HG03045 (cell line): ENCODE results near the gene KMT5B.

Experiments used
- ATAC-seq: cut with Tn5 transposase; IDR thresholded peaks from one replicate; pipeline ENCODE4 v1.9.1; 2021; ENCODE audit warnings: mild to moderate bottlenecking, moderate library complexity; ENCODE audit not compliant: unreplicated experiment

The KMT5B gene

GRCh38 chr11:68121067-68121899 lies 91.8 kb downstream of the KMT5B start, which contains the start of gene CHKA:
CHKA (minus strand) TSS chr11:68121388; CDS start chr11:68121177, 211 bp downstream.
- peak; percentile 87 for ATAC-seq

GRCh38 chr11:68120273-68121066 lies 92.6 kb downstream of the KMT5B start:
- peak; percentile 29 for ATAC-seq

- ATAC-seq: no peak
These were observed 94.2 kb downstream of the KMT5B start for GRCh38 chr11:68118706-68119448.

DNA sequence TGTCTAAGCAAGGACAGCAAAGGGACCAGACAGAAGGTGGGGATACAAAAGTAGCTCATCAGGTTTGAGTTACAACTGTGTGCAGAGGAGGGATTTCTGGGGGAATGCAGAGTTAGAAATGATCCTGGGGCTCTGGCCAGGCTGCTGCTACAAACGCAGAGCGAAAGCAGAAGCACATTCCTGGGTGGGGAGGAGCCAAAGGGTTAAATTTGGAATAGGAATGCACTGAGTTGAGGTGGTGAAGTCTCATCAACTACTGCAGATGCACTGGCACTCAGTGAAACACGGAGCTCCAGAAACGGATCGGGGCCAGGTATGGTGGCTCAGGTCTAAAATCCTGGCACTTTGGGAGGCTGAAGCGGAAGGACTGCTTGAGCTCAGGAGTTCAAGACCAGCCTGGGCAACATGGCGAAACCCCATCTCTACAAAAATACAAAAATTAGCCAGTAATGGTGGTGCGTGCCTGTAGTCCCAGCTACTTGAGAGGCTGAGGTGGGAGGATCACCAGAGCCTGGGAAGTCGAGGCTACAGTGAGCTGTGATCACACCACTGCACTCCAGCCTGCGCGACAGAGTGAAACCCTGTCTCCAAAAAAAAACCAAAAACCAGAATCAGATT lies 95.1 kb downstream of the KMT5B start:
- no peak for ATAC-seq

DNA sequence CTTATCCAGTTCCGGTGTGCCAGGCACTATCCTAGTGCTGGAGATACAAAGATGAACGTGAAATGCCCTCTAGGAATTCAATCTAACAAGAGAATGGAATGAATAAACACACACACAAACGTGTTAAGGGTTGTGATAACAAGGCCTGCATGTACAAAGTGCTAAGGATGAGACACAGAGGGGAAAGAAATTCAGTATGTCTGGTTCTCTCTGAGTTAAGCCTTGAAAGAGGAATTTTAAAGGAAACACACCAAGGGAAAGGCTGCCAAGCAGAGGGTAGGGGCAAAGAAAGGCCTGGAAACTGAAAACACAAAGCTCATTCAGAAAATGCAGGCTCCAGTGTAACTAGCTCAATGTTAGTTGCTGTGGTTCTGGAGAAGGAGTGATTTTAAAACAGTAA lies 96.1 kb downstream of the KMT5B start:
- ATAC-seq: no peak

- ATAC-seq: no peak
These were observed 97.0 kb downstream of the KMT5B start for GRCh38 chr11:68116126-68116525.

GRCh38 chr11:68115285-68115684 lies 97.8 kb downstream of the KMT5B start:
- ATAC-seq: no peak

GRCh38 chr11:68113986-68114385 lies 99.1 kb downstream of the KMT5B start:
- no peak for ATAC-seq

GRCh38 chr11:68107689-68108088 lies 105.4 kb downstream of the KMT5B start:
- no peak for ATAC-seq

DNA sequence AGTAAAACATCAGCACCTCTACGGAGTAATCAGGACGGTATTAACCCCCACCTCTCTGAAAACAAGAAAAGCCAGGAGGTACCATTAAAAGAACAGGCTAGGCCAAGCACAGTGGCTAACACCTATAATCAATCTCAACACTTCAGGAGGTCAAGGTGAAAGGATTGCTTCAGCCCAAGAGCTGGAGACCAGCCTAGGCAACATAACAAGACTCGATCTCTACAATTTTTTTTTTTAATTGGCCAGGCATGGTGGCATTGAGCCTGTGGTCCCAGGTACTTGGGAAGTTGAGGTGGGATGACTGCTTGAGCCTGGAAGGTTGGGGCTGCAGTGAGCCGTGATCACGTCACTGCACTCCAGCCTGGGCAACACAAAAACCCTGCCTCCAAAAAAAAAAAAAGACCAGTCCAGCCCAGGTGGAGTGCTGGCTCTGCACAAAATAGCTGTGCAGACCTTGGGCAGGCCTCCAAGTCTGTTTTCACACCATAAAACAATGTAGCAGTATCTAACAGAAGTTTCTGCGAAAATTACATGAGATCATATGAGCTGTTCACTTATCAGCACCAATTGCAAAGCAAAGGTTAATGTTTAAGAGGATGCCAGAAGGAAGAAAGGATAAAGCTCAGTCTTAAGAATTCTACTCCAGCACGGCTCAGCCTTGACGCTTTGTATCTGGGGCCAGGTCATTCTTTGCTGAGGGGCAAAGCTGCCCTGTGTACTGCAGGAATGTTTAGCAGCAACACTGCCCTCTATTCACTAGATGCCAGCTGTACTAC lies 106.7 kb downstream of the KMT5B start:
- no peak for ATAC-seq
